ENCODE measurements around the gene TOR1AIP2. TPM values are rescaled to one million over a fixed set of nuclear protein-coding genes. Genes with fewer than 3 reads are reported as not detected.

The TOR1AIP2 gene
- total RNA-seq, 1 donor: 92.3 TPM

GRCh38 chr1:179924268-179924667 lies 46.7 kb upstream of the TOR1AIP2 start:
- Histone ChIP-seq H4K20me1 (ENCODE audit: insufficient read depth, low read length) (no peaks in the 10 kb centered on the region), H3K4me2 (ENCODE audit: insufficient read depth, low read length) (no peak overlapping the region), H3K4me1 (ENCODE audit: insufficient read depth, low read length) (peaks cover 27% of the 10 kb centered on the region), H3K79me2 (ENCODE audit: insufficient read depth, low read length) (no peaks in the 10 kb centered on the region), H2AFZ (ENCODE audit: low read length) (no peak overlapping the region), H3K4me3 (ENCODE audit: insufficient read depth, low read length) (no peak overlapping the region), H3K27me3 (ENCODE audit: insufficient read depth, low read length) (no peaks in the 10 kb centered on the region), H3K9me3 (ENCODE audit: low read depth, low read length) (no peaks in the 10 kb centered on the region), H3K27ac (ENCODE audit: low read depth, low read length) (no peak overlapping the region), H3K36me3 (ENCODE audit: insufficient read depth, low read length) (peaks cover 4% of the 10 kb centered on the region)
- no peak for TF ChIP-seq CTCF (IDR thresholded peaks at IDR 0.05; ENCODE audit: extremely low read depth, low read depth, low read length)
- no peak for DNase-seq (ENCODE audit: insufficient read length, low spot score, missing footprints)

DNA sequence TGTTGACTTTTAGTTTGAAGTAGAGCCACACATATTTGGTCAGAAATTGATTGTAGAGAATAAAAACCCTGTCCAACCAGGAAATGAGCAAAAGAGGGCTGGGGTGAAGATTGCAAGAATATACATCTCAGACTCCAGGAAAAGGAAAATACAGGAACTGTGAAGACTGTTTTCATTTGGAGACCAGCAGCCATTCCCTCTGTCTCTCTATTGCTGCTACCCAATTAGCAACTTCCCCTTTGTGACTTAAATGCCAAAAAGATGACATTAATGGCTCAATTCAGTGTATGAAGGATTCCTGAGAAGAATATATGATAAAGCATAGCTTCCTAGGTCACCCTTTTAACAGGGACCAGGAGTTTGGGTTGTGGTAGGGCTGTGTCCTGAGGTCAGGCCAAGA lies 45.4 kb upstream of the TOR1AIP2 start:
- DNase-seq (ENCODE audit: insufficient read length, low spot score, missing footprints): no peak
- Histone ChIP-seq H3K4me2 (ENCODE audit: insufficient read depth, low read length) (no peak overlapping the region), H2AFZ (ENCODE audit: low read length) (no peak overlapping the region), H3K9me3 (ENCODE audit: low read depth, low read length) (no peaks in the 10 kb centered on the region), H3K79me2 (ENCODE audit: insufficient read depth, low read length) (no peaks in the 10 kb centered on the region), H3K27me3 (ENCODE audit: insufficient read depth, low read length) (no peaks in the 10 kb centered on the region), H3K4me1 (ENCODE audit: insufficient read depth, low read length) (peaks cover 27% of the 10 kb centered on the region), H3K4me3 (ENCODE audit: insufficient read depth, low read length) (no peak overlapping the region), H3K27ac (ENCODE audit: low read depth, low read length) (no peak overlapping the region), H3K36me3 (ENCODE audit: insufficient read depth, low read length) (peaks cover 12% of the 10 kb centered on the region), H4K20me1 (ENCODE audit: insufficient read depth, low read length) (no peaks in the 10 kb centered on the region)
- TF ChIP-seq CTCF (IDR thresholded peaks at IDR 0.05; ENCODE audit: extremely low read depth, low read depth, low read length): no peak

- Histone ChIP-seq H3K36me3 (ENCODE audit: insufficient read depth, low read length) (peaks cover 20% of the 10 kb centered on the region), H3K4me2 (ENCODE audit: insufficient read depth, low read length) (no peak overlapping the region), H4K20me1 (ENCODE audit: insufficient read depth, low read length) (no peaks in the 10 kb centered on the region), H2AFZ (ENCODE audit: low read length) (no peak overlapping the region), H3K27ac (ENCODE audit: low read depth, low read length) (no peak overlapping the region), H3K27me3 (ENCODE audit: insufficient read depth, low read length) (no peaks in the 10 kb centered on the region), H3K79me2 (ENCODE audit: insufficient read depth, low read length) (no peaks in the 10 kb centered on the region), H3K9me3 (ENCODE audit: low read depth, low read length) (no peaks in the 10 kb centered on the region), H3K4me3 (ENCODE audit: insufficient read depth, low read length) (no peak overlapping the region), H3K4me1 (ENCODE audit: insufficient read depth, low read length) (peaks cover 27% of the 10 kb centered on the region)
- no peak for DNase-seq (ENCODE audit: insufficient read length, low spot score, missing footprints)
- no peak for TF ChIP-seq CTCF (IDR thresholded peaks at IDR 0.05; ENCODE audit: extremely low read depth, low read depth, low read length)
Observed at GRCh38 chr1:179921981-179922872, 44.6 kb upstream of the TOR1AIP2 start.

DNA sequence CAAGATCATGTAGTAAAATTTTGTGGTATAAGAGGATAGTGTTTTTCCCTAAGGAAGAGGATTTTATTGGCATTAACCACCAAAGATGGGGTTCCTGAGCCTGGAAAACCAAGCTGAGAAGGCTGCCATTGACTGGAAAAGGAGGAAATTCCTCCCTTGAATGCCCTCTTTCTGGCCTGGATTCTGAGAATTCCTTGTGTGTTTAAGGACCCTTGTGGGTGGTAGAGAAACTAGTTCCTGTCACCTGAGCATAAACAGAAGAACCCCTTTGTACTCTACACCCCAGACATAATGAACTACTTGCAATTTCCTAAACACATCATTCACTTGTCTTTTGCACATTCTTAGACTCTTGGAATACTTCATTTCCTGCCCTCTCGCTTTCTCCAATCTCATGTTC lies 43.9 kb upstream of the TOR1AIP2 start:
- Histone ChIP-seq H3K27me3 (ENCODE audit: insufficient read depth, low read length) (no peaks in the 10 kb centered on the region), H3K9me3 (ENCODE audit: low read depth, low read length) (no peaks in the 10 kb centered on the region), H3K4me3 (ENCODE audit: insufficient read depth, low read length) (no peak overlapping the region), H3K4me2 (ENCODE audit: insufficient read depth, low read length) (no peak overlapping the region), H4K20me1 (ENCODE audit: insufficient read depth, low read length) (no peaks in the 10 kb centered on the region), H2AFZ (ENCODE audit: low read length) (no peak overlapping the region), H3K36me3 (ENCODE audit: insufficient read depth, low read length) (peaks cover 22% of the 10 kb centered on the region), H3K4me1 (ENCODE audit: insufficient read depth, low read length) (peaks cover 20% of the 10 kb centered on the region), H3K79me2 (ENCODE audit: insufficient read depth, low read length) (no peaks in the 10 kb centered on the region), H3K27ac (ENCODE audit: low read depth, low read length) (no peak overlapping the region)
- no peak for TF ChIP-seq CTCF (IDR thresholded peaks at IDR 0.05; ENCODE audit: extremely low read depth, low read depth, low read length)
- DNase-seq (ENCODE audit: insufficient read length, low spot score, missing footprints): no peak

Data from osteoblast (primary cell).